Coronary artery (tissue), 2 donors: Measurements from ENCODE around the gene MCL1.
A peak's percentile ranks its signal among the peaks of the same experiment; 100 is the strongest.

Source experiments
- DNase-seq: peaks from one replicate; pipeline ENCODE4 v3.0.0-alpha.2; 2017; ENCODE audit warnings: low spot score
- H3K27ac ChIP-seq, 2 donors: fragments of 200-600 bp; sonication (generic); one replicate each; pipeline ENCODE4 v1.5.1; 2016 to 2019
- H3K4me3 ChIP-seq: fragments of 200-600 bp; sonication (generic); 2 replicates; pipeline ENCODE4 v1.5.1; 2016; ENCODE audit warnings: mild to moderate bottlenecking, moderate library complexity
- CTCF ChIP-seq: fragments of 200-600 bp; sonication (generic); IDR thresholded peaks from one replicate; pipeline ENCODE4 v1.5.1; 2019; ENCODE audit warnings: antibody characterized with exemption

Gene MCL1

GRCh38 chr1:150564051-150564991 is 15.1 kb downstream of the MCL1 start:
- TF ChIP-seq CTCF: no peak
- Histone ChIP-seq H3K27ac (peak overlapping the region; percentile 98 to 99), H3K4me3 (peak overlapping the region; percentile 73)
- peak; percentile 84 for DNase-seq

- Histone ChIP-seq H3K4me3 (peak overlapping the region; percentile 73), H3K27ac (peak overlapping the region; percentile 98 to 99)
- no peak for TF ChIP-seq CTCF
- DNase-seq: peak; percentile 75
Measured at GRCh38 chr1:150563340-150564038, 15.9 kb downstream of the MCL1 start.

- peak overlapping the region; percentile 98 to 99 for H3K27ac ChIP-seq
- no peak for TF ChIP-seq CTCF
- peak overlapping the region; percentile 73 for H3K4me3 ChIP-seq
- DNase-seq: peak; percentile 82
Measured at GRCh38 chr1:150562446-150563339, 16.7 kb downstream of the MCL1 start.

GRCh38 chr1:150561974-150562445 is 17.4 kb downstream of the MCL1 start:
- Histone ChIP-seq H3K27ac (peak overlapping the region; percentile 98 to 99), H3K4me3 (peak overlapping the region; percentile 73)
- no peak for TF ChIP-seq CTCF
- DNase-seq: peak; percentile 97

- TF ChIP-seq CTCF: no peak
- peak; percentile 98 for DNase-seq
- H3K4me3 ChIP-seq: peak overlapping the region; percentile 73
- H3K27ac ChIP-seq: peak overlapping the region; percentile 98 to 99
Measured at GRCh38 chr1:150561254-150561973, 18.0 kb downstream of the MCL1 start.
